GM12865 (cell line): ENCODE results near the gene REEP6.

Experiments
- DNase-seq: peaks from one replicate; pipeline ENCODE4 v3.0.0; 2010; ENCODE audit warnings: low read depth
- H3K4me3 ChIP-seq: 2 replicates; pipeline ENCODE4 v1.5.1; 2011; ENCODE audit warnings: mild to moderate bottlenecking, low read depth, low read length, control low read depth
- TF ChIP-seq, protein P1 (sequence below): IDR thresholded peaks from 2 replicates; pipeline ENCODE4 v1.5.1; 2011; ENCODE audit warnings: low read length, control low read depth, low read depth, inconsistent platforms; ENCODE audit not compliant: insufficient read depth; ENCODE audit errors: missing control alignments

REEP6 gene

GRCh38 chr19:1447504-1447903 is 43.5 kb upstream of the REEP6 start:
- DNase-seq: no peak
- TF ChIP-seq, protein P1, sequence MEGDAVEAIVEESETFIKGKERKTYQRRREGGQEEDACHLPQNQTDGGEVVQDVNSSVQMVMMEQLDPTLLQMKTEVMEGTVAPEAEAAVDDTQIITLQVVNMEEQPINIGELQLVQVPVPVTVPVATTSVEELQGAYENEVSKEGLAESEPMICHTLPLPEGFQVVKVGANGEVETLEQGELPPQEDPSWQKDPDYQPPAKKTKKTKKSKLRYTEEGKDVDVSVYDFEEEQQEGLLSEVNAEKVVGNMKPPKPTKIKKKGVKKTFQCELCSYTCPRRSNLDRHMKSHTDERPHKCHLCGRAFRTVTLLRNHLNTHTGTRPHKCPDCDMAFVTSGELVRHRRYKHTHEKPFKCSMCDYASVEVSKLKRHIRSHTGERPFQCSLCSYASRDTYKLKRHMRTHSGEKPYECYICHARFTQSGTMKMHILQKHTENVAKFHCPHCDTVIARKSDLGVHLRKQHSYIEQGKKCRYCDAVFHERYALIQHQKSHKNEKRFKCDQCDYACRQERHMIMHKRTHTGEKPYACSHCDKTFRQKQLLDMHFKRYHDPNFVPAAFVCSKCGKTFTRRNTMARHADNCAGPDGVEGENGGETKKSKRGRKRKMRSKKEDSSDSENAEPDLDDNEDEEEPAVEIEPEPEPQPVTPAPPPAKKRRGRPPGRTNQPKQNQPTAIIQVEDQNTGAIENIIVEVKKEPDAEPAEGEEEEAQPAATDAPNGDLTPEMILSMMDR: no peak
- no peak overlapping the region for H3K4me3 ChIP-seq

DNA sequence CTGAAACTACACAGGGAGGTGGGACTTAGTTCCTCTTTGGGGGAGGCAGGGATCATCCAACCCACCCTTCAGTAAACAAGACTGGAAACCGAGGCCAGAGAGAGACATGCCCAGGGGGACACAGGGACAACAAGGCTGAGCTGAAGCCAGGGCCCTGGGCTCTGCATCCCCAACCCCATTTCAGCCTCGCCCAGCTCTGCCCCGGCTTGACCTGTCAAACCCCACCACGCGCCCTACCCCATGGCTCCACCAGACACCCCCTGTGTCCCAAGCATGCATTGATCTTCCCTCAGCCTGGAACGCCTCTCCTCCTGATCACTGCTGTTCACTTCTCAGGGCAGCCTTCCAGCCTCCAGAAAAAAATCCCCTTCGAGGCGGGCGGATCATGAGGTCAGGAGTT is 43.0 kb upstream of the REEP6 start:
- DNase-seq: no peak
- TF ChIP-seq, protein P1: no peak
- H3K4me3 ChIP-seq: no peak overlapping the region

GRCh38 chr19:1449467-1450442 is 41.2 kb upstream of the REEP6 start, which contains the start of gene APC2:
Gene APC2 (plus strand): TSS chr19:1450121. CDS start chr19:1453002, 2,881 bp downstream.
- H3K4me3 ChIP-seq: no peak within 1 kb of the TSS
- TF ChIP-seq, protein P1: no peak
- no peak for DNase-seq

GRCh38 chr19:1450735-1451731 is 39.9 kb upstream of the REEP6 start:
- TF ChIP-seq, protein P1: no peak
- DNase-seq: no peak
- H3K4me3 ChIP-seq: no peak overlapping the region

- no peak overlapping the region for H3K4me3 ChIP-seq
- no peak for DNase-seq
- TF ChIP-seq, protein P1: no peak
These were observed 38.8 kb upstream of the REEP6 start for GRCh38 chr19:1451916-1452801.
